Caco-2 (cell line): ENCODE measurements around the gene GRIN1. TPM values are rescaled to one million over a fixed set of nuclear protein-coding genes. Genes with fewer than 3 reads are reported as not detected.

Experiments
- BruUV-seq: library from RNA; stranded (reverse); fragments of 400-500 nt; replicated peaks from 2 replicates; lab custom pipeline; 2021; lab: Mats Ljungman, UMichigan
- CTCF ChIA-PET: fragments of 300-600 bp; sonication (Branson Sonifier 250); formaldehyde crosslinking; loops from one replicate; lab custom pipeline; 2022; ENCODE audit warnings: antibody characterized with exemption; lab: Charles Lee
- POLR2A ChIA-PET: fragments of 300-600 bp; sonication (Branson Sonifier 250); formaldehyde crosslinking; loops from one replicate; lab custom pipeline; 2022; ENCODE audit warnings: antibody characterized with exemption; lab: Charles Lee
- DNase-seq, 2 experiments: peaks; one replicate each; pipeline versions ENCODE4 v3.0.0 to v3.0.0-alpha.2; 2020 to 2022
- H3K27me3 ChIP-seq: replicated peaks from 2 replicates; pipeline ENCODE4 v1.6.0; 2011; ENCODE audit warnings: low read length; ENCODE audit not compliant: control insufficient read depth, insufficient read depth
- H3K36me3 ChIP-seq: 2 replicates; pipeline ENCODE4 v1.5.1; 2011; ENCODE audit warnings: low read length; ENCODE audit not compliant: control insufficient read depth, insufficient read depth
- H3K4me1 ChIP-seq: fragments of 250-450 bp; sonication (Bioruptor Pico); 2 replicates; pipeline ENCODE4 v1.5.1; 2020; ENCODE audit warnings: mild to moderate bottlenecking
- H3K4me3 ChIP-seq: 2 replicates; pipeline ENCODE4 v1.5.1; 2011; ENCODE audit warnings: low read depth, mild to moderate bottlenecking, control low read depth, low read length
- H3K9me3 ChIP-seq: fragments of 250-450 bp; sonication (Bioruptor Pico); 2 replicates; pipeline ENCODE4 v1.5.1; 2020; ENCODE audit warnings: mild to moderate bottlenecking, moderate library complexity
- H3K27ac Mint-ChIP-seq: one replicate; pipeline ENCODE4 v1.8.0; 2022; ENCODE audit warnings: mixed read lengths; ENCODE audit not compliant: unreplicated experiment
- H3K27me3 Mint-ChIP-seq: one replicate; pipeline ENCODE4 v1.8.0; 2022; ENCODE audit warnings: mixed read lengths; ENCODE audit not compliant: insufficient read depth, unreplicated experiment
- H3K36me3 Mint-ChIP-seq: one replicate; pipeline ENCODE4 v1.8.0; 2022; ENCODE audit warnings: mild to moderate bottlenecking, mixed read lengths; ENCODE audit not compliant: insufficient read depth, unreplicated experiment
- H3K4me1 Mint-ChIP-seq: one replicate; pipeline ENCODE4 v1.8.0; 2022; ENCODE audit warnings: low read depth, mixed read lengths; ENCODE audit not compliant: unreplicated experiment
- H3K4me3 Mint-ChIP-seq: one replicate; pipeline ENCODE4 v1.8.0; 2022; ENCODE audit warnings: mild to moderate bottlenecking, moderate library complexity, mixed read lengths; ENCODE audit not compliant: unreplicated experiment
- H3K9me3 Mint-ChIP-seq: one replicate; pipeline ENCODE4 v1.8.0; 2022; ENCODE audit warnings: mixed read lengths; ENCODE audit not compliant: unreplicated experiment
- CTCF ChIP-seq, 2 experiments: fragments of 200-600 bp in 1 of 2; IDR thresholded peaks; 1 replicate in 1 of 2; 2 replicates in 1 of 2; pipeline versions ENCODE4 v1.5.1 to v1.8.0; 2011 to 2022; ENCODE audit warnings: antibody characterized with exemption in 1 of 2, control low read depth in 1 of 2, inconsistent platforms in 1 of 2, low read depth in 1 of 2, low read length in 1 of 2, mild to moderate bottlenecking in 1 of 2, moderate library complexity in 1 of 2; ENCODE audit not compliant: insufficient read depth in 1 of 2, severe bottlenecking in 1 of 2, unreplicated experiment in 1 of 2
- intact Hi-C: fragments of 100-400 bp; cut with micrococcal nuclease; formaldehyde crosslinking; loops from one replicate; pipeline ENCODE4 v1.10.0; 2022; ENCODE audit not compliant: unreplicated experiment
- total RNA-seq: library from RNA; stranded (reverse); gene quantifications from 2 replicates; pipeline ENCODE4 v1.2.3, GENCODE V29; 2022

Gene GRIN1
- total RNA-seq, 1 experiment from 2014 or later = 3.7 TPM

DNA sequence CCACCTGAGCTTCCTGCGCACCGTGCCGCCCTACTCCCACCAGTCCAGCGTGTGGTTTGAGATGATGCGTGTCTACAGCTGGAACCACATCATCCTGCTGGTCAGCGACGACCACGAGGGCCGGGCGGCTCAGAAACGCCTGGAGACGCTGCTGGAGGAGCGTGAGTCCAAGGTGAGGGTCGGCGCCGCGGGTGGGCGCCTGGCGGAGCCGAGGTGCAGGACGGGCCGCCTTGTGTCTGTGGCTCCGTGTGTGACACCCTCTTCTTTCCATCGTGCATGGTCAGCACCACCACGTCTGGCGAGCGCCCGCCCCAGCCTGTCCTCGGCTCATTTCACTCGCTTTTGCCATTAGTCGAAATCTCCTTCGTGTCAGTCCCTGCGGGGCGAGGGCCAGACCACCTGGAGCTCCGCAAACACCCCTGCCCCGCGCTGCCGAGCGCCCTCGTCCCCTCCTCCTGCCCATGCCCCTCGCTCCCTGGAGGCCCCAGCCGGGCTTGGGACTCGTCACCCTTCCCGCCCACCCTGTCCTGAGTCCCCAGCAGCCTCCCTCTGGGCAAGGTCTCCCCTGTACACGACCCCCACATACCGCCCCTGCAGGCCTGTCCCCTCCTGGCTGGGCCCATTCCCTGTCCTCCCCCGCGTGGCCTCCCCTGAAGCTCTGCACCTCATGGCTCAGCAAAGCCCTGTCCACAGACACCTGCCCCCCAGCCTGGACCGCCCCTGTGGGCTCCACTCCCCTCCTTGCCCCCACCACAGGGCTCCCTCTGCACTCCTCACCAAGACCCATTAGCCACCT, 7.0 kb downstream of the GRIN1 start:
- Histone ChIP-seq H3K27me3 (no peaks in the 10 kb centered on the region), H3K4me1 (no peaks in the 10 kb centered on the region), H3K4me3 (no peak overlapping the region), H3K9me3 (no peaks in the 10 kb centered on the region), H3K36me3 (no peaks in the 10 kb centered on the region)
- POLR2A ChIA-PET = no interaction called here
- Mint-ChIP-seq H3K27ac (no peak overlapping the region), H3K4me3 (no peak overlapping the region), H3K27me3 (peaks cover 13% of the 10 kb centered on the region), H3K9me3 (no peaks in the 10 kb centered on the region), H3K36me3 (peaks cover 7% of the 10 kb centered on the region), H3K4me1 (no peaks in the 10 kb centered on the region)
- CTCF ChIA-PET = interaction anchor here (0.5 kb wide), 1 partner anchor 78 kb away, joined by 5 read pairs; no protein-coding TSS in a partner anchor
- DNase-seq = no peak
- no TSS peak for BruUV-seq
- TF ChIP-seq CTCF (IDR thresholded peaks at IDR 0.05; ENCODE audit: insufficient read depth in 1 of 2, low read depth in 1 of 2, low read length in 1 of 2, severe bottlenecking in 1 of 2, unreplicated experiment in 1 of 2) = no peak
- intact Hi-C loops = no loop called here

DNA sequence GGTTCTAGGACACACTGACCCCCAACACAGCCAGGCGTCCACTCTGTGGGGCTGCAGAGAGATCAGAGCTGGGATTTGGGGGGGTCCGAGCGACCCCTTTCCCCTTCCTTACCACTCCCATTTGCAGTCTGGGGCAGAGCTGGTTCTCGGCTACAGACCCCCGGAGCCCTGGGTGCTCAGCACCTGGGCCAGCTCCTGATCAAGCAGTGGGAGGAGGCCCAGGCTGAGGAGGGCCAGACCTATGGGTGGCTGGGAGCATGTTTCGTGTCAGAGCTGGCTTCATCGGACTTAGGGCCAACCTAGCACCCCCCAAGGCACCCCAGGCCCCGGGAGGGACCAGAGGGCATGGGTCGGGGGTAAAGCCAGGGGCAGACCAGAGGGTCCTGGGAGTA, 7.6 kb downstream of the GRIN1 start:
- H3K4me3 Mint-ChIP-seq = no peak overlapping the region
- CTCF ChIA-PET = no interaction called here
- intact Hi-C loops = no loop called here
- Histone ChIP-seq H3K4me3 (no peak overlapping the region), H3K27me3 (no peaks in the 10 kb centered on the region), H3K4me1 (no peaks in the 10 kb centered on the region), H3K9me3 (no peaks in the 10 kb centered on the region), H3K36me3 (no peaks in the 10 kb centered on the region)
- H3K4me1 Mint-ChIP-seq = no peaks in the 10 kb centered on the region
- no peaks in the 10 kb centered on the region for H3K9me3 Mint-ChIP-seq
- H3K27ac Mint-ChIP-seq = no peak overlapping the region
- BruUV-seq = no TSS peak
- no peak for DNase-seq
- peaks cover 13% of the 10 kb centered on the region for H3K36me3 Mint-ChIP-seq
- POLR2A ChIA-PET = no interaction called here
- TF ChIP-seq CTCF (IDR thresholded peaks at IDR 0.05; ENCODE audit: insufficient read depth in 1 of 2, low read depth in 1 of 2, low read length in 1 of 2, severe bottlenecking in 1 of 2, unreplicated experiment in 1 of 2) = no peak
- H3K27me3 Mint-ChIP-seq = peaks cover 13% of the 10 kb centered on the region

DNA sequence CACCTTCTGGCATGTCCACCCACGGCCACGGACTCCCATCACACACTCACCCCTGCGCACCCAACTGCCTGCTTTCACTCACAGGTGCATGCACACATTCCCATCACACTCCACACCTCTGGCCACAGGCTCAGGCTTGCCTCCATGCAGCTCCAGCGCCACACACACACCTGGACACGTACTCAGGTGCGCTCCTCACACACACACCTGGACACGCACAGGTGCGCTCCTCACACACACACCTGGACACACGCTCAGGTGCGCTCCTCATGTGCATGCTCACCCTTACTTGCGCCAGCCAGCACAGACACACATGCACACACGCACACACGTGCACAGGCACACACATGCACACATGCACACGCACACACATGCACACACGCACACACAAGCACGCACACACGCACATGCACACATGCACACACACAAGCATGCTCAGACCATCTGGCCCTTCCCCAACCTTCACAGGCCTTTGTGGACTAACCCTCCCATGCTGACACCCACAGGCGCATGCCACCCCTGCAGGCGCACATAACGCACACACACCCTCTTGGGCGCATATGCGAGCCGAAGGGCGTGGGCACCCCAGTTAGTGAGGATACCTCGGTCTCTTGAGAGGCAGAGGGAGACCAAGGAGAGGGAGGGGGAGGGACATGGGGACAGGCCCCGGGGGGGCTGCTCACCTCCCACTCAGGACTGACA, 8.3 kb downstream of the GRIN1 start:
- Histone ChIP-seq H3K27me3 (no peaks in the 10 kb centered on the region), H3K4me1 (no peaks in the 10 kb centered on the region), H3K36me3 (no peaks in the 10 kb centered on the region), H3K4me3 (no peak overlapping the region), H3K9me3 (no peaks in the 10 kb centered on the region)
- Mint-ChIP-seq H3K27me3 (peaks cover 11% of the 10 kb centered on the region), H3K36me3 (peaks cover 13% of the 10 kb centered on the region), H3K4me3 (no peak overlapping the region), H3K4me1 (no peaks in the 10 kb centered on the region), H3K27ac (no peak overlapping the region), H3K9me3 (no peaks in the 10 kb centered on the region)
- no TSS peak for BruUV-seq
- intact Hi-C loops = no loop called here
- TF ChIP-seq CTCF (IDR thresholded peaks at IDR 0.05; ENCODE audit: insufficient read depth in 1 of 2, low read depth in 1 of 2, low read length in 1 of 2, severe bottlenecking in 1 of 2, unreplicated experiment in 1 of 2) = no peak
- DNase-seq = no peak
- CTCF ChIA-PET = no interaction called here
- POLR2A ChIA-PET = no interaction called here
